ENCODE measurements around the gene IL12RB2.
"Not testable (repeated sequence)": the region's sequence is repeated elsewhere in the genome, so short reads cannot be mapped to it uniquely, and the experiment has no call there.

IL12RB2 gene

GRCh38 chr1:67433837-67434236, 126.2 kb downstream of the IL12RB2 start:
- no peak for DNase-seq

GRCh38 chr1:67434491-67434890, 126.8 kb downstream of the IL12RB2 start:
- no peak for DNase-seq

- DNase-seq, result no peak
Observed at GRCh38 chr1:67436511-67437055, 128.9 kb downstream of the IL12RB2 start.

- DNase-seq, result no peak
Observed at GRCh38 chr1:67437961-67438360, 130.3 kb downstream of the IL12RB2 start.

GRCh38 chr1:67439277-67440029, 131.8 kb downstream of the IL12RB2 start:
- no peak for DNase-seq

GRCh38 chr1:67440339-67440738, 132.7 kb downstream of the IL12RB2 start:
- no peak for DNase-seq

GRCh38 chr1:67441183-67441582, 133.5 kb downstream of the IL12RB2 start:
- DNase-seq, result peak; percentile 19

- DNase-seq, result no peak
Observed at GRCh38 chr1:67441739-67442281, 134.1 kb downstream of the IL12RB2 start.

- not testable (repeated sequence) for DNase-seq
Observed at GRCh38 chr1:67446014-67446413, 138.3 kb downstream of the IL12RB2 start.
